T-cell (primary cell): ENCODE measurements around the gene PKD1L1. TPM values are rescaled to one million over a fixed set of nuclear protein-coding genes. Genes with fewer than 3 reads are reported as not detected.
A peak's percentile ranks its signal among the peaks of the same experiment; 100 is the strongest.

Experiments
- ATAC-seq, 4 experiments: fragments of 200-7000 bp in 3 of 4; fragments of 150-1000 bp in 1 of 4; cut with Tn5 transposase; replicated peaks in 1 of 4; 1 replicate in 3 of 4; 2 replicates in 1 of 4; pipeline ENCODE4 v1.10.0; 2021; ENCODE audit warnings: moderate library complexity in 3 of 4, mild to moderate bottlenecking in 2 of 4, moderate number of reproducible peaks in 1 of 4
- CTCF ChIA-PET, 2 donors: fragments of 300-600 bp; sonication (Branson Sonifier 250); formaldehyde crosslinking; loops; one replicate each; lab custom pipeline; 2022; ENCODE audit warnings: antibody characterized with exemption in 2 of 2; lab: Charles Lee
- POLR2A ChIA-PET, 2 donors: fragments of 300-600 bp; sonication (Branson Sonifier 250); formaldehyde crosslinking; loops; one replicate each; lab custom pipeline; 2022; ENCODE audit warnings: antibody characterized with exemption in 2 of 2; lab: Charles Lee
- DNase-seq, 35 experiments: peaks; one replicate each; pipeline versions ENCODE4 v3.0.0 to v3.0.0-alpha.2; 2013 to 2023
- H3K27ac ChIP-seq: one replicate; pipeline ENCODE4 v1.5.1; 2013; ENCODE audit warnings: low read length
- H3K27me3 ChIP-seq, 2 experiments: replicated peaks in 1 of 2; 1 replicate in 1 of 2; 2 replicates in 1 of 2; pipeline versions ENCODE4 v1.6.1 to v1.7.0; 2013; ENCODE audit warnings: low read length in 1 of 2, mixed read lengths in 1 of 2; ENCODE audit not compliant: control insufficient read depth in 2 of 2, insufficient read depth in 2 of 2; ENCODE audit errors: extremely low read depth in 1 of 2
- H3K36me3 ChIP-seq, 2 donors: 1 replicate in 1 of 2; 2 replicates in 1 of 2; pipeline versions ENCODE4 v1.6.1 to v1.7.0; 2013; ENCODE audit warnings: low read length in 1 of 2; ENCODE audit not compliant: control insufficient read depth in 2 of 2, insufficient read depth in 1 of 2; ENCODE audit errors: extremely low read depth in 1 of 2
- H3K4me1 ChIP-seq, 2 experiments: 1 replicate in 1 of 2; 2 replicates in 1 of 2; pipeline versions ENCODE4 v1.6.1 to v1.7.0; 2013; ENCODE audit warnings: low read length in 2 of 2, mixed read lengths in 1 of 2; ENCODE audit not compliant: insufficient read depth in 2 of 2, control insufficient read depth in 1 of 2; ENCODE audit errors: extremely low read depth in 1 of 2
- H3K4me3 ChIP-seq, 2 donors: 1 replicate in 1 of 2; 2 replicates in 1 of 2; pipeline versions ENCODE4 v1.5.1 to v1.7.0; 2013; ENCODE audit warnings: mild to moderate bottlenecking in 2 of 2, low read length in 1 of 2, moderate library complexity in 1 of 2; ENCODE audit not compliant: control insufficient read depth in 1 of 2; ENCODE audit errors: extremely low read depth in 1 of 2
- H3K9me3 ChIP-seq: 2 replicates; pipeline ENCODE4 v1.7.0; 2013
- H3K27ac Mint-ChIP-seq, 2 donors: one replicate each; pipeline ENCODE4 v1.8.0; 2020 to 2021; ENCODE audit warnings: mild to moderate bottlenecking in 2 of 2, mixed read lengths in 2 of 2
- H3K27me3 Mint-ChIP-seq, 2 donors: one replicate each; pipeline ENCODE4 v1.8.0; 2021 to 2022; ENCODE audit warnings: mixed read lengths in 2 of 2
- H3K36me3 Mint-ChIP-seq: one replicate; pipeline ENCODE4 v1.8.0; 2021; ENCODE audit warnings: mixed read lengths
- H3K4me1 Mint-ChIP-seq, 3 donors: one replicate each; pipeline ENCODE4 v1.8.0; 2020 to 2022; ENCODE audit warnings: mixed read lengths in 3 of 3, mild to moderate bottlenecking in 1 of 3
- H3K4me3 Mint-ChIP-seq, 3 donors: one replicate each; pipeline ENCODE4 v1.8.0; 2020 to 2022; ENCODE audit warnings: mild to moderate bottlenecking in 3 of 3, mixed read lengths in 3 of 3, moderate library complexity in 3 of 3
- H3K9me3 Mint-ChIP-seq, 3 donors: one replicate each; pipeline ENCODE4 v1.8.0; 2020 to 2022; ENCODE audit warnings: mixed read lengths in 3 of 3
- WGBS: methylation state at CpG from one replicate; pipeline ENCODE4 v1.1.5; 2013; ENCODE audit warnings: missing lambda C conversion rate; ENCODE audit not compliant: insufficient coverage; 5-methylcytosine and 5-hydroxymethylcytosine counted together
- total RNA-seq, 35 experiments: library from RNA in 6 of 35; stranded (reverse) in 6 of 35; fragments of 120-200 nt in 1 of 35; gene quantifications; one replicate each; pipeline versions ENCODE4 v1.2.1 to v1.2.4 and lab custom pipeline; 2013 to 2026

PKD1L1 gene
- total RNA-seq, 5 donors from 2014 or later (not counting 1 experiment from before 2014, with no cell fraction given), result 0.30 to 0.76 (median 0.38) TPM

DNA sequence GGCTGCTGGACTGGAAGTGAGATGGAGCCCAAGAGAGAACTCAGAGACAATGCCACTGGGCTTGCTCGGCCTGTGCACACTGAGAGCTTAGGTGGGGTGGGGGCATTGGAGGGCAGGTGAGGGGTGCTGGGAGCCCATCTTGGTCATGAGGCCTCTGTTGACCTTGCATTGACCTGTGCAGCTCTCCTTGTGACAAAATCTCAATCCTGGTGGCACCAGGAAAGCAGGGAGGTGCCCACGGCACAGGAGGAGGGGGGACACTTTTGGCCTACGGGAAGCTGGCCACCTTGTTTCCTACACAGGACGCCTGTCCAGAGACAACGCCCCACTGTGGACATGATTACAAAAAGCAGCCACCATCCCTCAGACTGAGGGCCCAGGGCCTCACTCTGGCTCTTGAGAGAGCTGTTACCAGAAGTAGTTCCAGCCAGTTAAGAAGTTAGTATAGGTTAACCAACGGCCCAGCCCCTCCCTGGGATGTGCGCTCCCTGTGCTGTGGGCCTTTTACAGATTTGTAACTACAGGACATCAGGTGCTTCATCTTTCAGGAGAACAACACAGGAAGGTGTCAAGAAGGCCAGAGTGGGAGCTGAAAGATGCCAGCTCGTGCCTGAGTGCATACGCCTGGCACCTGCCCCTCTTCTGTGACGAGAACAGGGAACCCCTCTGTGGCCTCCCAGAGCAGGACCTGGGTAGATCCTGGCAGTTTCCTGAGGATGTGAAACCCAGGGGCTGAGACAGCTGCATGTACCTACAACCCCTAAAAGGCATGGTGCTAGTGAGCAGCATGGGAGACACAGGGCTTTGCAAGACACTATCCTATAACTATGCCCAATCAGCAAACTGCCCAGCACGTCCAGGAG is 10.3 kb downstream of the PKD1L1 start:
- H3K4me3 Mint-ChIP-seq, result no peak overlapping the region
- Histone ChIP-seq H3K4me3 (no peak overlapping the region), H3K4me1 (no peaks in the 10 kb centered on the region), H3K36me3 (no peaks in the 10 kb centered on the region), H3K9me3 (no peaks in the 10 kb centered on the region), H3K27ac (no peak overlapping the region), H3K27me3 (no peaks in the 10 kb centered on the region)
- H3K27me3 Mint-ChIP-seq, result no peaks in the 10 kb centered on the region
- 83% methylated on average over 9 of the region's 11 CpGs for WGBS
- peaks cover 3% of the 10 kb centered on the region for H3K36me3 Mint-ChIP-seq
- no peaks in the 10 kb centered on the region for H3K9me3 Mint-ChIP-seq
- no peak overlapping the region for H3K27ac Mint-ChIP-seq
- ChIA-PET POLR2A (no interaction called here), CTCF (no interaction called here)
- peaks cover 0 to 4% (median 0%) of the 10 kb centered on the region in 3 donors for H3K4me1 Mint-ChIP-seq
- DNase-seq (peak in 1 of 35 experiments; percentile 8), ATAC-seq (no peak)

- Histone ChIP-seq H3K4me1 (no peaks in the 10 kb centered on the region), H3K4me3 (no peak overlapping the region), H3K9me3 (no peaks in the 10 kb centered on the region), H3K36me3 (no peaks in the 10 kb centered on the region), H3K27me3 (no peaks in the 10 kb centered on the region), H3K27ac (no peak overlapping the region)
- POLR2A ChIA-PET, result no interaction called here
- H3K27ac Mint-ChIP-seq, result no peak overlapping the region
- WGBS, result 62% methylated on average over 7 of the region's 17 CpGs
- H3K4me3 Mint-ChIP-seq, result no peak overlapping the region
- peaks cover 0 to 4% (median 0%) of the 10 kb centered on the region in 3 donors for H3K4me1 Mint-ChIP-seq
- no peaks in the 10 kb centered on the region for H3K9me3 Mint-ChIP-seq
- no peaks in the 10 kb centered on the region for H3K27me3 Mint-ChIP-seq
- H3K36me3 Mint-ChIP-seq, result peaks cover 3% of the 10 kb centered on the region
- no peak for DNase-seq
- ATAC-seq, result no peak
- CTCF ChIA-PET, result no interaction called here
These were observed 11.1 kb downstream of the PKD1L1 start for GRCh38 chr7:47937065-47937687.

DNA sequence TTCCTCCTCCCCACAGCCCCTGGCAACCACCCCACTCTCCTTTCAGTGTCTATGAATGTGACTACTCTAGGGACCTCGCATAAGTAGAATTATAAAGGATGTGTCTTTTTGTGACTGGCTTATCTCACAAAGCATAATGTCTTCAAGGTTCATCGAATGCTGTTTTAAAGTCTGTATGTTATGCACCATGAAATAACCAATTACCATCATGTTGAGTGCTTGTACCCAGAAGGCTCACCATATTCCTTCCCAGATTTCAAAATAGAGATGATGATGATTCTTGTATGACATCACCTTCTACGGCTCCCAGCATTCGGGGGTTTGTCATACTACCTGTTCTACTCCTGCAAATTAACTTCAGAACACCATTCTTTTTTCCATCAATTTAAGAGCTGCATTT is 11.9 kb downstream of the PKD1L1 start:
- DNase-seq (no peak), ATAC-seq (no peak)
- Mint-ChIP-seq H3K4me3 (no peak overlapping the region), H3K27me3 (no peaks in the 10 kb centered on the region), H3K9me3 (no peaks in the 10 kb centered on the region), H3K4me1 (peaks cover 0 to 4% (median 0%) of the 10 kb centered on the region in 3 donors), H3K36me3 (peaks cover 3% of the 10 kb centered on the region), H3K27ac (no peak overlapping the region)
- no peak overlapping the region for H3K27ac ChIP-seq
- no peaks in the 10 kb centered on the region for H3K36me3 ChIP-seq
- CTCF ChIA-PET, result no interaction called here
- no peaks in the 10 kb centered on the region for H3K9me3 ChIP-seq
- no peaks in the 10 kb centered on the region for H3K4me1 ChIP-seq
- no peaks in the 10 kb centered on the region for H3K27me3 ChIP-seq
- no peak overlapping the region for H3K4me3 ChIP-seq
- WGBS, result 100% methylated on average over 2 of the region's 4 CpGs
- POLR2A ChIA-PET, result no interaction called here

GRCh38 chr7:47935336-47935735 is 12.9 kb downstream of the PKD1L1 start:
- 99% methylated on average over 9 of the region's 10 CpGs for WGBS
- no peaks in the 10 kb centered on the region for H3K36me3 ChIP-seq
- H3K36me3 Mint-ChIP-seq, result peaks cover 3% of the 10 kb centered on the region
- POLR2A ChIA-PET, result no interaction called here
- CTCF ChIA-PET, result no interaction called here
- H3K27ac Mint-ChIP-seq, result no peak overlapping the region
- H3K9me3 ChIP-seq, result no peaks in the 10 kb centered on the region
- no peak overlapping the region for H3K4me3 Mint-ChIP-seq
- no peaks in the 10 kb centered on the region for H3K9me3 Mint-ChIP-seq
- DNase-seq (no peak), ATAC-seq (no peak)
- peaks cover 0 to 4% (median 0%) of the 10 kb centered on the region in 3 donors for H3K4me1 Mint-ChIP-seq
- H3K27ac ChIP-seq, result no peak overlapping the region
- no peak overlapping the region for H3K4me3 ChIP-seq
- H3K27me3 Mint-ChIP-seq, result no peaks in the 10 kb centered on the region
- H3K27me3 ChIP-seq, result no peaks in the 10 kb centered on the region
- H3K4me1 ChIP-seq, result no peaks in the 10 kb centered on the region

DNA sequence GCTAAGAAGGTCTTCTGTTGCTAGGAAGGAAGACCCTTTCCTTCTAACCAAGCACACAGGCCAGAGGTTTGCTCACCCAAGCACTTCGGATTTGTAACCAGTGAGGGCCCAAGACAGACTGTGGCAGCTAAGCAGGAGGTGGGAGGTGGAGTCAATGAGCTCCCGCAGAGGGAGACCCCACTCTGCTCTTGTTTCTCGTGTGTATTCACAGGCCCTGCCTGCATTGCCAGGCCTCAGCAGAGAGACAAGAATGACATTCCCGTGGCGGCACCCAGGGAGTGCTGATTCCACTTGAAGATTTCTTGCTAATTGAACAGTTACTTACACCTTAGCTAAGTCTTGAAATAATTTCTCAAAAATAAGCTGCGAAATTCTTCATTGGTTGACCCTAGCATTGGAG is 13.4 kb downstream of the PKD1L1 start:
- Mint-ChIP-seq H3K36me3 (peaks cover 3% of the 10 kb centered on the region), H3K27ac (no peak overlapping the region), H3K9me3 (no peaks in the 10 kb centered on the region), H3K4me1 (peaks cover 0 to 4% (median 0%) of the 10 kb centered on the region in 3 donors), H3K4me3 (no peak overlapping the region), H3K27me3 (no peaks in the 10 kb centered on the region)
- Histone ChIP-seq H3K27ac (no peak overlapping the region), H3K9me3 (no peaks in the 10 kb centered on the region), H3K36me3 (no peaks in the 10 kb centered on the region), H3K4me1 (no peaks in the 10 kb centered on the region), H3K27me3 (no peaks in the 10 kb centered on the region), H3K4me3 (no peak overlapping the region)
- ChIA-PET CTCF (no interaction called here), POLR2A (no interaction called here)
- 81% methylated on average over 4 of the region's 6 CpGs for WGBS
- DNase-seq (no peak), ATAC-seq (no peak)

- Mint-ChIP-seq H3K27me3 (no peaks in the 10 kb centered on the region), H3K36me3 (peaks cover 6% of the 10 kb centered on the region), H3K27ac (no peak overlapping the region), H3K4me1 (peaks cover 0 to 4% (median 0%) of the 10 kb centered on the region in 3 donors), H3K4me3 (no peak overlapping the region), H3K9me3 (no peaks in the 10 kb centered on the region)
- 79% methylated on average over 7 of the region's 8 CpGs for WGBS
- POLR2A ChIA-PET, result no interaction called here
- H3K27ac ChIP-seq, result no peak overlapping the region
- no peak overlapping the region for H3K4me3 ChIP-seq
- no peak for DNase-seq
- CTCF ChIA-PET, result interaction anchor here in 1 of 2 donors (0.9 kb wide), 1 partner anchor 11 kb away, joined by 3 read pairs; no protein-coding TSS in a partner anchor
- H3K36me3 ChIP-seq, result no peaks in the 10 kb centered on the region
- no peaks in the 10 kb centered on the region for H3K9me3 ChIP-seq
- no peaks in the 10 kb centered on the region for H3K27me3 ChIP-seq
- no peaks in the 10 kb centered on the region for H3K4me1 ChIP-seq
- no peak for ATAC-seq
These were observed 15.1 kb downstream of the PKD1L1 start for GRCh38 chr7:47933215-47933614.
